NCI-H2107 treated with DMSO at 0.1 percent for 48 hours (cell line): Measurements from ENCODE around the gene NPTXR.

ENCODE experiments used
- DNase-seq: peaks from one replicate; lab custom pipeline; 2025; ENCODE audit not compliant: unreplicated experiment; lab: John Stamatoyannopoulos, UW

The NPTXR gene

GRCh38 chr22:38853196-38853651 is 9.4 kb upstream of the NPTXR start:
- no peak for DNase-seq

- DNase-seq: no peak
These were observed 8.7 kb upstream of the NPTXR start for GRCh38 chr22:38852522-38852921.

- no peak for DNase-seq
These were observed 7.4 kb upstream of the NPTXR start for GRCh38 chr22:38850941-38851849.

- DNase-seq: no peak
These were observed 6.6 kb upstream of the NPTXR start for GRCh38 chr22:38850399-38850798.

- DNase-seq: no peak
These were observed 6.0 kb upstream of the NPTXR start for GRCh38 chr22:38849811-38850210.

GRCh38 chr22:38846412-38846811 is 2.6 kb upstream of the NPTXR start:
- no peak for DNase-seq

- no peak for DNase-seq
These were observed 1.3 kb upstream of the NPTXR start for GRCh38 chr22:38845004-38845740.

- DNase-seq: no peak
These were observed 631 bp upstream of the NPTXR start for GRCh38 chr22:38844315-38845003.

- DNase-seq: no peak
These were observed 599 bp downstream of the NPTXR start for GRCh38 chr22:38843201-38843656.

GRCh38 chr22:38842512-38843200 is 1.2 kb downstream of the NPTXR start:
- DNase-seq: no peak

GRCh38 chr22:38841635-38842034 is 2.2 kb downstream of the NPTXR start:
- DNase-seq: no peak

- DNase-seq: no peak
These were observed 2.6 kb downstream of the NPTXR start for GRCh38 chr22:38841211-38841610.

- no peak for DNase-seq
These were observed 3.7 kb downstream of the NPTXR start for GRCh38 chr22:38840129-38840528.

- no peak for DNase-seq
These were observed 4.1 kb downstream of the NPTXR start for GRCh38 chr22:38839686-38840085.

GRCh38 chr22:38837414-38837928 is 6.4 kb downstream of the NPTXR start:
- DNase-seq: no peak

GRCh38 chr22:38835888-38836301 is 7.9 kb downstream of the NPTXR start:
- DNase-seq: no peak

GRCh38 chr22:38834991-38835390 is 8.8 kb downstream of the NPTXR start:
- no peak for DNase-seq

- DNase-seq: no peak
These were observed 9.4 kb downstream of the NPTXR start for GRCh38 chr22:38834215-38834953.

GRCh38 chr22:38833061-38833460 is 10.8 kb downstream of the NPTXR start:
- DNase-seq: no peak
